Mesothelial cell of epicardium (in vitro differentiated cells): ENCODE results near the gene DUSP28. TPM values are rescaled to one million over a fixed set of nuclear protein-coding genes. Genes with fewer than 3 reads are reported as not detected.

Experiments used
- DNase-seq, 2 experiments: peaks; one replicate each; pipeline ENCODE4 v3.0.0; 2021; ENCODE audit warnings: low spot score in 2 of 2; ENCODE audit not compliant: unreplicated experiment in 2 of 2
- H3K27ac Mint-ChIP-seq: 2 replicates; pipeline ENCODE4 v1.8.0; 2021; ENCODE audit warnings: mixed read lengths
- H3K27me3 Mint-ChIP-seq: 2 replicates; pipeline ENCODE4 v1.8.0; 2021; ENCODE audit warnings: low read depth, mixed read lengths
- H3K36me3 Mint-ChIP-seq: 2 replicates; pipeline ENCODE4 v1.8.0; 2021; ENCODE audit warnings: mixed read lengths
- H3K4me1 Mint-ChIP-seq: 2 replicates; pipeline ENCODE4 v1.8.0; 2021; ENCODE audit warnings: mixed read lengths
- H3K4me3 Mint-ChIP-seq: 2 replicates; pipeline ENCODE4 v1.8.0; 2021; ENCODE audit warnings: mild to moderate bottlenecking, moderate library complexity, mixed read lengths
- H3K9me3 Mint-ChIP-seq: 2 replicates; pipeline ENCODE4 v1.8.0; 2021; ENCODE audit warnings: mixed read lengths
- total RNA-seq: library from RNA; stranded (reverse); gene quantifications from 3 replicates; pipeline ENCODE4 v1.2.1, GENCODE V29; 2021
- TF ChIP-seq, protein P1 (sequence below): fragments of 200-600 bp; sonication (generic); IDR thresholded peaks from one replicate; pipeline ENCODE4 v1.5.0; 2021; ENCODE audit warnings: antibody characterized with exemption; ENCODE audit not compliant: unreplicated experiment

Gene DUSP28
- total RNA-seq, 1 donor from 2014 or later: 6.2 TPM

DNA sequence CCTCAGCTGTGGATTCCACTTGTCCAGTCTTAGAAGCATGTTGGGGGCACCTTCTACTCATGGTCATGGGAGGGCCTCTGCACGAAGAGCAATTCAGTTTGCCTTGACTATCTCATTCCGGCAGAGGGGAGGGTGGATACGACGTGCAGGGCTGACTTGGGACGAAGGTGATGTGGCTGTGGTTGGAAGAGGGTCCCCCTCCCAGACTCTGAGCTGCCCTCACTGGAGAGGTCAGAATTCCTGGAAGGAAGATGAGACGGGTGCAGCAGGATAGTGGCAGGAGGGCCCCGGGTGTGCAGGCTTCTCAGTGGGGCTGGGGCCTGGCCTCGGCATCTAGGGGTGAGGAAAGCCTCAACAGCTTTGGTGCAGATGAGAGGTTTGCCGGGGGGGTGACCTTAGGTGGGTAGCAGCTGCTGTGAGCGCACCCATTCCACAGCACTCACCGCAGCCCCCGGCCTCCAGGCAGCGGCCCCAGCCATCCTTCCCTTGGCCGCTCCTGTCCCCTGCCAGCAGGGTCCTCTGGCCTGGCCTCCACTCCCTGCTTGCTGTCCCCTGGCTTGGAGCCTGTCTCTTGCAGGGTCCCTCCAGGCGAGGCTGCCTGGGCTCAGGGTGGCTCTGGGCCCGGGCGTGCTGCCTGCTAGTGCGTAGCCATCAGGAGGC lies 11.3 kb downstream of the DUSP28 start:
- Mint-ChIP-seq H3K4me3 (no peak overlapping the region), H3K27ac (no peak overlapping the region), H3K27me3 (no peaks in the 10 kb centered on the region), H3K36me3 (no peaks in the 10 kb centered on the region), H3K4me1 (peaks cover 16% of the 10 kb centered on the region), H3K9me3 (no peaks in the 10 kb centered on the region)
- TF ChIP-seq, protein P1, sequence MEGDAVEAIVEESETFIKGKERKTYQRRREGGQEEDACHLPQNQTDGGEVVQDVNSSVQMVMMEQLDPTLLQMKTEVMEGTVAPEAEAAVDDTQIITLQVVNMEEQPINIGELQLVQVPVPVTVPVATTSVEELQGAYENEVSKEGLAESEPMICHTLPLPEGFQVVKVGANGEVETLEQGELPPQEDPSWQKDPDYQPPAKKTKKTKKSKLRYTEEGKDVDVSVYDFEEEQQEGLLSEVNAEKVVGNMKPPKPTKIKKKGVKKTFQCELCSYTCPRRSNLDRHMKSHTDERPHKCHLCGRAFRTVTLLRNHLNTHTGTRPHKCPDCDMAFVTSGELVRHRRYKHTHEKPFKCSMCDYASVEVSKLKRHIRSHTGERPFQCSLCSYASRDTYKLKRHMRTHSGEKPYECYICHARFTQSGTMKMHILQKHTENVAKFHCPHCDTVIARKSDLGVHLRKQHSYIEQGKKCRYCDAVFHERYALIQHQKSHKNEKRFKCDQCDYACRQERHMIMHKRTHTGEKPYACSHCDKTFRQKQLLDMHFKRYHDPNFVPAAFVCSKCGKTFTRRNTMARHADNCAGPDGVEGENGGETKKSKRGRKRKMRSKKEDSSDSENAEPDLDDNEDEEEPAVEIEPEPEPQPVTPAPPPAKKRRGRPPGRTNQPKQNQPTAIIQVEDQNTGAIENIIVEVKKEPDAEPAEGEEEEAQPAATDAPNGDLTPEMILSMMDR: no peak
- DNase-seq: no peak

GRCh38 chr2:240572141-240573031 lies 12.2 kb downstream of the DUSP28 start:
- H3K27ac Mint-ChIP-seq: no peak overlapping the region

GRCh38 chr2:240573071-240573515 lies 12.9 kb downstream of the DUSP28 start:
- TF ChIP-seq, protein P1: no peak
- Mint-ChIP-seq H3K4me3 (no peak overlapping the region), H3K9me3 (no peaks in the 10 kb centered on the region), H3K27me3 (no peaks in the 10 kb centered on the region), H3K36me3 (no peaks in the 10 kb centered on the region), H3K27ac (no peak overlapping the region), H3K4me1 (peaks cover 6% of the 10 kb centered on the region)
- no peak for DNase-seq

More at GRCh38 chr2:240572141-240573031, 12.2 kb downstream of the DUSP28 start:
- Mint-ChIP-seq H3K4me1 (peaks cover 11% of the 10 kb centered on the region), H3K36me3 (no peaks in the 10 kb centered on the region), H3K9me3 (no peaks in the 10 kb centered on the region), H3K4me3 (no peak overlapping the region), H3K27me3 (no peaks in the 10 kb centered on the region)
- TF ChIP-seq, protein P1: no peak
- no peak for DNase-seq

DNA sequence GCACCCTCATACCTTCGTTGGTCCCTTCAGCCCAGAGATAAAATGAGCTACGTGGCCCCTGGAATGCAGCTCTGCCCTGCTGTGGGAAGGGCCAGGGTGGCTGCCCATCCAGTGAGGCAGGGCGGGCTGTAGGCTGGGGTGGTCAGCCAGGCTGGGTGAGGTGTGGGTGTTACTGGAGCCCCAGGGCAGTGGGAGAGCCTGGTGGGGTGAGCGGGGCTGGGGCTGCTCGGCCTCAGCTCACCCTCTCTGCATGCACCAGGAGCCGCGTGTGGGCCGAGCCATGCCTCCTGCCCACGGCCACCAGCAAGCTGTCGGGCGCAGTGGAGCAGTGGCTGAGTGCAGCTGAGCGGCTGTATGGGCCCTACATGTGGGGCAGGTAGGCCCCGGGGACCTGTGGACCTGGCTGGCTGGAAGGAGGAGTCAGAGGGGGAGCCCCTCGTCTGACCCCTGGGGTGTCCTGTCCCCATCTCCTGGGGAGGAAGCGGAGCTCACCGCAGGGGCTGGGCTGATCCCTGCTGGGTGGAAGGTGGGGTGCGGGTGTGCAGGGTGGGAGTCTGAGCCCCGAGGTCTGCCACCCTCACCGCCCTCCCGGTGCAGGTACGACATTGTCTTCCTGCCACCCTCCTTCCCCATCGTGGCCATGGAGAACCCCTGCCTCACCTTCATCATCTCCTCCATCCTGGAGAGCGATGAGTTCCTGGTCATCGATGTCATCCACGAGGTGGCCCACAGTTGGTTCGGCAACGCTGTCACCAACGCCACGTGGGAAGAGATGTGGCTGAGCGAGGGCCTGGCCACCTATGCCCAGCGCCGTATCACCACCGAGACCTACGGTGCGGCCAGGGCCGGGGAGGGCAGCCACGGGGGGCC lies 13.6 kb downstream of the DUSP28 start:
- H3K4me3 Mint-ChIP-seq: no peak overlapping the region
- no peak for DNase-seq
- H3K27ac Mint-ChIP-seq: no peak overlapping the region
- H3K27me3 Mint-ChIP-seq: no peaks in the 10 kb centered on the region
- no peaks in the 10 kb centered on the region for H3K9me3 Mint-ChIP-seq
- no peaks in the 10 kb centered on the region for H3K36me3 Mint-ChIP-seq
- TF ChIP-seq, protein P1: no peak
- peaks cover 6% of the 10 kb centered on the region for H3K4me1 Mint-ChIP-seq

- no peak overlapping the region for H3K4me3 Mint-ChIP-seq
- DNase-seq: no peak
- H3K27me3 Mint-ChIP-seq: no peaks in the 10 kb centered on the region
Measured at GRCh38 chr2:240574386-240575100, 14.4 kb downstream of the DUSP28 start.

More at GRCh38 chr2:240574386-240575100, 14.4 kb downstream of the DUSP28 start:
- H3K9me3 Mint-ChIP-seq: no peaks in the 10 kb centered on the region
- H3K27ac Mint-ChIP-seq: no peak overlapping the region
- no peaks in the 10 kb centered on the region for H3K36me3 Mint-ChIP-seq
- TF ChIP-seq, protein P1: no peak
- peaks cover 2% of the 10 kb centered on the region for H3K4me1 Mint-ChIP-seq
